HG03060 (cell line): ENCODE results near the gene DPY19L3.
"Not testable (repeated sequence)": the region's sequence is repeated elsewhere in the genome, so short reads cannot be mapped to it uniquely, and the experiment has no call there.

Experiments used
- ATAC-seq: cut with Tn5 transposase; IDR thresholded peaks from one replicate; pipeline ENCODE4 v1.9.1; 2021; ENCODE audit warnings: low read depth, moderate number of reproducible peaks; ENCODE audit not compliant: unreplicated experiment

The DPY19L3 gene

GRCh38 chr19:32489971-32490370 lies 84.4 kb downstream of the DPY19L3 start:
- no peak for ATAC-seq

- no peak for ATAC-seq
Measured at GRCh38 chr19:32497391-32497790, 91.8 kb downstream of the DPY19L3 start.

GRCh38 chr19:32498648-32499200 lies 93.2 kb downstream of the DPY19L3 start:
- no peak for ATAC-seq

GRCh38 chr19:32512498-32512897 lies 106.9 kb downstream of the DPY19L3 start:
- not testable (repeated sequence) for ATAC-seq

- ATAC-seq = no peak
Measured at GRCh38 chr19:32519023-32519422, 113.5 kb downstream of the DPY19L3 start.

GRCh38 chr19:32522967-32523366 lies 117.4 kb downstream of the DPY19L3 start:
- ATAC-seq = no peak

- ATAC-seq = no peak
Measured at GRCh38 chr19:32526895-32527294, 121.3 kb downstream of the DPY19L3 start.

GRCh38 chr19:32530773-32531172 lies 125.2 kb downstream of the DPY19L3 start:
- no peak for ATAC-seq

- no peak for ATAC-seq
Measured at GRCh38 chr19:32532233-32532632, 126.7 kb downstream of the DPY19L3 start.
